ENCODE measurements around the gene C13orf46. TPM values are rescaled to one million over a fixed set of nuclear protein-coding genes. Genes with fewer than 3 reads are reported as not detected.
A peak's percentile ranks its signal among the peaks of the same experiment; 100 is the strongest.

Gene C13orf46
- total RNA-seq, 4 donors from 2014 or later: not detected

- 96% methylated on average over 24 of the region's 56 CpGs; no CpG with 5 or more reads in 1 of the 2 donors for WGBS, 2 donors
- no peak for DNase-seq
- no peak overlapping the region for H3K27ac ChIP-seq
- TF ChIP-seq CTCF (IDR thresholded peaks at IDR 0.05) (no peak), POLR2A (IDR thresholded peaks at IDR 0.05) (no peak)
- peaks cover 8 to 29% (median 12%) of the 10 kb centered on the region in 3 donors for H3K4me1 ChIP-seq
- intact Hi-C loops (cut with DNase I): no loop called here
- no peak overlapping the region for H3K4me3 ChIP-seq
- no peaks in the 10 kb centered on the region for H3K9me3 ChIP-seq
- peaks cover 0 to 44% (median 0%) of the 10 kb centered on the region in 3 donors for H3K36me3 ChIP-seq
- no peaks in the 10 kb centered on the region for H3K27me3 ChIP-seq
Measured at GRCh38 chr13:113974304-113975281, 717 bp upstream of the C13orf46 start.

GRCh38 chr13:113972451-113973217 lies 1.2 kb downstream of the C13orf46 start:
- H3K27ac ChIP-seq: no peak overlapping the region
- H3K4me3 ChIP-seq: no peak overlapping the region
- H3K36me3 ChIP-seq: peaks cover 0 to 25% (median 0%) of the 10 kb centered on the region in 3 donors
- DNase-seq: no peak
- TF ChIP-seq POLR2A (IDR thresholded peaks at IDR 0.05) (no peak), CTCF (IDR thresholded peaks at IDR 0.05) (no peak)
- no peaks in the 10 kb centered on the region for H3K27me3 ChIP-seq
- intact Hi-C loops (cut with DNase I): no loop called here
- WGBS, 2 donors: 80 to 89% methylated on average over 14 to 18 of the region's 36 CpGs
- H3K9me3 ChIP-seq: no peaks in the 10 kb centered on the region
- peaks cover 8 to 30% (median 12%) of the 10 kb centered on the region in 3 donors for H3K4me1 ChIP-seq

- Histone ChIP-seq H3K4me1 (peaks cover 8 to 24% (median 12%) of the 10 kb centered on the region in 3 donors), H3K27me3 (no peaks in the 10 kb centered on the region), H3K4me3 (no peak overlapping the region), H3K36me3 (peaks cover 0 to 18% (median 0%) of the 10 kb centered on the region in 3 donors), H3K9me3 (no peaks in the 10 kb centered on the region), H3K27ac (peak overlapping the region in 3 of 4 donors; percentile 41 to 65 (median 46))
- TF ChIP-seq POLR2A (IDR thresholded peaks at IDR 0.05) (no peak), CTCF (IDR thresholded peaks at IDR 0.05) (no peak)
- DNase-seq: no peak
- WGBS, 2 donors: 95 to 96% methylated on average over 6 to 7 of the region's 36 CpGs
- intact Hi-C loops (cut with DNase I): no loop called here
Measured at GRCh38 chr13:113971471-113972231, 2.2 kb downstream of the C13orf46 start.

GRCh38 chr13:113970810-113971470 lies 2.9 kb downstream of the C13orf46 start:
- no peaks in the 10 kb centered on the region for H3K27me3 ChIP-seq
- H3K4me3 ChIP-seq: peak overlapping the region in 1 of 4 donors; percentile 32
- TF ChIP-seq POLR2A (IDR thresholded peaks at IDR 0.05): no peak
- TF ChIP-seq CTCF (IDR thresholded peaks at IDR 0.05): no peak
- DNase-seq: no peak
- peaks cover 8 to 24% (median 12%) of the 10 kb centered on the region in 3 donors for H3K4me1 ChIP-seq
- H3K27ac ChIP-seq: peak overlapping the region; percentile 29 to 65 (median 54)
- H3K36me3 ChIP-seq: peaks cover 0 to 18% (median 0%) of the 10 kb centered on the region in 3 donors
- H3K9me3 ChIP-seq: no peaks in the 10 kb centered on the region
- WGBS, 2 donors: 30 to 87% methylated on average over 3 to 11 of the region's 19 CpGs
- intact Hi-C loops (cut with DNase I): no loop called here

Measured in esophagus squamous epithelium (tissue), 5 donors.